Uterus (tissue), 2 donors: ENCODE results near the gene UPF3A.

ENCODE experiments used
- POLR2A ChIP-seq, 2 donors: fragments of 450-650 bp; IDR thresholded peaks; one replicate each; pipeline ENCODE4 v1.6.1; 2016; ENCODE audit warnings: antibody characterized with exemption in 2 of 2, mild to moderate bottlenecking in 1 of 2, moderate library complexity in 1 of 2
- TF ChIP-seq, protein P1 (sequence below), 4 experiments: fragments of 200-600 bp in 2 of 4; fragments of 450-650 bp in 2 of 4; sonication (generic) in 2 of 4; IDR thresholded peaks; one replicate each; pipeline ENCODE4 v1.5.1; 2016 to 2019; ENCODE audit warnings: antibody characterized with exemption in 4 of 4, mild to moderate bottlenecking in 2 of 4, moderate library complexity in 1 of 4

DNA sequence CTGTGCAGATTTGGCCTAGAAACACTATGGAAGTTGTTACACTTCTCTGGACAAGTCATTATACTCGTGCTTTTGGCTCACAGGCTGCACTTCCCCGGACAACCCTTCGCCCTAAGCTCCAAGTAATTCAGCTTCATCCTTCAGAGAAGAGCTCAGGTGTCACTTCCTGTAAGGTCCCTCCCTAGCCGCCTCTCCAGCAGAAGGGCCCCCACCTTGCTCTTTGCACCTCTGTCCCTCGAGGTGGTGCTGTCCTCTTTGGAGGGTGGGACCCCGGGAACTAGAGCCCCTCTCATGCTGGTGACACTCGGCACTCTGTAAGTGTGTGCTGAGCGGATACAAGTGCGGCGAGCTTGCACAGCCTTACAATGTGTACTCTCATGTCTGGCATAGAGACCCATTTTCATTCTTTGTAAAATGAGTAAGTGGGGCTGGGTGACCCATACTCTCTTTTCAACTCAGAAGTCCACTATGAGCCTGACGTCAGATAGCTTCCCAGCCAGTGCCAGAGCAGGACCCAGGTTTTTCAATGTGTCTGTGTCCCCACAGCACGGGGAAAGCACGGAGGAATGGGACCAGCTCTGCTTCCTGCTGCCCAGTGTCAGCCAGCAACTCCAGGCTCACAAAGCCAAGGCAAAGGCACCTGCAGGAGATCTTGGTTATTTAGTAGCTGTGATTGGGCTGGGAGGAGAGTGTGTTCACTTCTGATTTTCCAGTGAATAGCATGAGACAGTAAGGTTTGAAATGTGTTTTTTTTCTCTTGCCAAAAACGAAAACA is 59.8 kb downstream of the UPF3A start:
- TF ChIP-seq, protein P1, sequence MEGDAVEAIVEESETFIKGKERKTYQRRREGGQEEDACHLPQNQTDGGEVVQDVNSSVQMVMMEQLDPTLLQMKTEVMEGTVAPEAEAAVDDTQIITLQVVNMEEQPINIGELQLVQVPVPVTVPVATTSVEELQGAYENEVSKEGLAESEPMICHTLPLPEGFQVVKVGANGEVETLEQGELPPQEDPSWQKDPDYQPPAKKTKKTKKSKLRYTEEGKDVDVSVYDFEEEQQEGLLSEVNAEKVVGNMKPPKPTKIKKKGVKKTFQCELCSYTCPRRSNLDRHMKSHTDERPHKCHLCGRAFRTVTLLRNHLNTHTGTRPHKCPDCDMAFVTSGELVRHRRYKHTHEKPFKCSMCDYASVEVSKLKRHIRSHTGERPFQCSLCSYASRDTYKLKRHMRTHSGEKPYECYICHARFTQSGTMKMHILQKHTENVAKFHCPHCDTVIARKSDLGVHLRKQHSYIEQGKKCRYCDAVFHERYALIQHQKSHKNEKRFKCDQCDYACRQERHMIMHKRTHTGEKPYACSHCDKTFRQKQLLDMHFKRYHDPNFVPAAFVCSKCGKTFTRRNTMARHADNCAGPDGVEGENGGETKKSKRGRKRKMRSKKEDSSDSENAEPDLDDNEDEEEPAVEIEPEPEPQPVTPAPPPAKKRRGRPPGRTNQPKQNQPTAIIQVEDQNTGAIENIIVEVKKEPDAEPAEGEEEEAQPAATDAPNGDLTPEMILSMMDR (IDR thresholded peaks at IDR 0.05): no peak
- TF ChIP-seq POLR2A (IDR thresholded peaks at IDR 0.05): no peak
